GM18505 (cell line): ENCODE data around the gene LSP1.

Experiments
- ATAC-seq: cut with Tn5 transposase; IDR thresholded peaks from one replicate; pipeline ENCODE4 v1.9.1; 2021; ENCODE audit not compliant: unreplicated experiment
- POLR2A ChIP-seq: IDR thresholded peaks from 4 replicates; pipeline ENCODE4 v1.6.1; 2011; ENCODE audit warnings: borderline replicate concordance; ENCODE audit not compliant: insufficient read depth, insufficient read length; ENCODE audit errors: extremely low read depth

Gene LSP1

DNA sequence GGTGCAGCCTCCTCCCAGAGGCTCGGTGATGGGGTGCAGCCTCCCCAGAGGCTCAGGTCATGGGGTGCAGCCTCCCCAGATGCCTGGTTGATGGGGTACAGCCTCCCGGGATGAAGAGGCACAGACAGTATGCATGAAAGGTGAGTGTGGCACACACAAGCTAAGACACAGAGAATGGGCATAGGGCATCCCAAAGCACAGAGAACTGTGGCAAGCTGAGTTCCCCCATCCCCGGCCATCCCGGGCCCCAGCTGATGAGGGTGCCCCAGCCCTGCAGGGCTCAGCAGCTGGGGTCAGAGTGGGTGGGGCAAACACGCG lies 22.9 kb upstream of the LSP1 start:
- ATAC-seq = no peak
- no peak for TF ChIP-seq POLR2A

DNA sequence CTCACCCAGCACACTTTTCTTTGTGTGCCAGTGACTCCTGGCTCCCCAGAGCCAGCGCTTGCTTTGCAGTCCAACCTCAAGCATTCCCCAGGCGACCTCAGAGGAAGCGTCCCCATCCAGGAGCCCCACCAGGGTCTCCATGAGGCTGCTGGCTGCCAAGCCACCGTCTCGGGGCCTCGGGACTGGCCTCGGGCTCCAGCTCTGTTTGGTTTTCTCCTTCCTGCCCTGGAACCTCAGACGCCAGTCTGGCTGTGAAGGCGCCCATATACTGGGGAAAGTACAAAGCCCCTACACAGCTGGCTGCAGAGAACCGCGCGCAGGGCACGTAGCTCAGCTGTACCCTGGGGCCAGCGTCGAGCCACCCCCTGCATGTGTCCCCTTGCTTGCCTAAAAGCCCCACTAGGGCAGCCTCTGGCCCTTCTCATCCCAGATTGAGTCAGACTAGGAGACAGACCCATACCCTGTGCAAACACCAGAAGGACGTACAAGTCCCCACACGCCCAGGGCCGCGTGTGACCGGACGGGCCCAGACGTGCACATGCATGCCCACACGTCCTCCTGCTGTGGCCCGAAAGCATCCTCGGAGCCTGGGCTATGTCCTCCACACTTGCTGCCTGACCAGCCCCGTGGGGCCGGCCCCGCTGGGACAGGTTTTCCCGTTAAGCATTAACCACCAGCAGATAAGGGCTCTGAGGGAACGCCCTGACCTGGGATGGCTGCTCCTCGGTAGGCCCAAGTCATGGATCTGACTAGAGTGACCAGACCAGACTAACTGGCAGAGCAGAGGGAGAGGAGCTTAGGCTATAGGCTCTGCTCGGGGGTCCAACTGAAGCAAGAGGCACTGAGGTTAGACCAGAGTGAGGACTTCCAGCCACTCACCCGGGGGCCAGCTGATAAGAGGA lies 22.3 kb upstream of the LSP1 start:
- TF ChIP-seq POLR2A = no peak
- ATAC-seq = no peak

DNA sequence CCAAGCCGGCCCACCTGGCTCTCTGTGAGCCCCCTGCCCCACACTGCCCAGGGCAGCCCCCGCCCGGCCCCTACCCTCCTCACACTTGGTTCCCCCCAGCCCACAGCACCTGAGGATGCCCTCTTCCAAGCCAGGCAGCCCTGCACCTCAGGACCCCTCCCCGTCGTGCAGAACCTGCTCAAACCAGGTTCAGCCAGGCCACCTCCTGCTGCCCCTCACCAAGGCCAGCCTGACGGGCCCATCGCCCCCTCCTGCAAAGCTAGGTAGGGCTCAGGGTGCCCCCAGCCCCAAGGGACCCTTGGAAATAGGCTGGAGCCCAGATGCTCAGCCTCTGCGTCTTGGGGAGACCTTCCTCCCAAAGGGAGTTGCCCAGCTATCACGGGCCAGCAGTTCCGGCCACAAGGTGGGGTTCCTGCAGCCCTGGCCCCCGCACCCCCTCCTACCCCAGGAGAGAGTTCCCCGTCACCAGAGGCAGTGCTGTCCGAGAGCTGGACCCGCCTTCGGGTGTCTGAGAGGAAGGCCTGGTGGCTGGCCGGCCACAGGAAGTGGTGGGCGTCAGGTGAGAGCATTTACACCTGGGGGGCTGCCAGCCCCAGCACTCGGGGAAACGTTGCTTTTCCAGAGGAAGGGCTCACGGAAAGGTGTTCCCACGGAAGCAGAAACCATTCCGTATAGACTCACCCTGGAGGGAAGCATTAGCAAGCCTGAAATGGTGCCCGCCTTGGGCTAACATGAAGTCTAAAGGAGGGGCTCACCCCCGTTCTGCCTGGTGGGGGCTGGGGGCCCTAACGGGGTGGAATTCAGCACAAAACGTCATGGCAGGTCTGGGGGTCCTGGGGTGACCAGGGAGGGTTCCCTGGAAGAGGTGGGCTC lies 21.3 kb upstream of the LSP1 start:
- no peak for ATAC-seq
- TF ChIP-seq POLR2A = no peak

DNA sequence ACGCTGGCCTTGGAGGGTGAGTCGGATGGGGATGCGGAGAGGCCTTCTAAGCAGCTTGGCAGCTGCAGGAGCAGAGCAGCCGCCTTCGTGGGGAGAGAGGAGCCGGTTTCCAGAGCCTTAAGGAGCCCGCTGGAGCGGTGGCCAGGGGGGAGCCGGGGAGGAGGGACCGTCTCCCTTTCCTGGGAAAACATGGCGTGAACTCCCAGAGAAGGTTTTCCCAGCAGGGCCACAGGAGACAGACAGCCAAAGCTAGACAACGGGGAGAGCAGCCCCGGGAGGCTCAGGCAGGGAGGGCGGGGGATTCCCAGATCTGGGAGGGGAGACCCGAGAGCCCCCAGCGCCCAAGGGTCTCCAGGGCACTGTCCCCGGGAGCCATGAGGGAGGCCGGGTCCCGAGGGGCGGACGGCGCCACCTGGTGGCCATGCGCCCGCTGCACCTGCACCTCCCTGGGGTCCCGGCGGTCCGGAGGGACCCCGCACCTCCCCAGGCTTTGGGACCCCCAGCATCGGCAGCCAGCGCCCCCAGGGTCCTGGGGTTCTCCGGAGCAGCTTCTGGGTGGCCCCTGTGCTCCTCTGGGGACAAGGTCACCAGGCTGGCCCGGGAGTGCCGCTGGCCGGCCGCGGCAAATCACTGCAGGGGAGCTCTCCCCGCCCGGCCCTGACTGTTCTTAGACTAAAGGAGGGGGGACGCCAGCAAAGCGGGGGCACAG lies 20.5 kb upstream of the LSP1 start:
- TF ChIP-seq POLR2A = no peak
- no peak for ATAC-seq

DNA sequence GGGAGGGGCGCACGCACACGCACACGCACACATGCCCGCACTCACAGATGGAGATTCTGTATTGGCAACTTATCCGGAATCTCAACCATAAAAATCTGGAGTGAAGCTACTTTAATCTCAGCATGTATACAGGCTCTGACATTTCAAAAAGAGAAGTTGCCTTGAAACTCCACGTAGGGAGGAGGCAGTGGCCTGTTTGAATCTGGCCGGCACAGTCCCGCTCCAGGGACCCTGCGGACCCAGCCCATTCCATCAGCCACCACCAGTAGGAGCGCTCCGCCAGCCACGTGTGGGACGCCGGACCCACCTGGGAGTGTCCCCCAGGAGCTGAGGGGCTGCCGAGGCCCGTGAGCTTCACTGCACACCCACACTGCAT lies 20.0 kb upstream of the LSP1 start:
- ATAC-seq = no peak
- no peak for TF ChIP-seq POLR2A

DNA sequence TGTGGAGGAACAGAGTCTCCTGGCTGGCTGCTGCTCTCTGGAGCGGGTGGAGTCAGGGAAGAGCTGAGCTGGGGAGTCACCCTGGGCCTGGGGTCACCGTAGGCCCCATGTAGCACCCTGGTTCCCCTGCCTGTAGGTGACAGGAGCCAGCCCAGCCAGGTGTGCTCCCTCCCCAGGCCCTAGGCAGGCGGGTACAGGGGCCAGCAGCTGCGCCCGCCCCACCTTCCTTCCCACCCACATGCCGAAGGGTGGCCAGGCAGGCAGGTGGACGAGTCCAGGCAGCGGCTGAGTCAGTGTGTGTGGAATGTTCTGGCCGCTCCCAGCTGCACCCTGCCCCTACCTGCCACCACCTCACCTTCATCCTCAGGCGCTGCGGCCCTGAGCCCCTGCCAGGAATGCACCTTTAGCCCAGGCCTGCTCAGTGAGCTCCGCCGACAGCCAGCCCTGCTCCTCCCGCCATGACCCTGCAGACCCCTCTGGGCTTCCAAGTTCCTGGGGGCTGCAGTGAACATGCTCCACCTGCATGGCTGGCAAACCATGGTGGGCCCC lies 18.7 kb upstream of the LSP1 start:
- no peak for ATAC-seq
- TF ChIP-seq POLR2A = no peak

DNA sequence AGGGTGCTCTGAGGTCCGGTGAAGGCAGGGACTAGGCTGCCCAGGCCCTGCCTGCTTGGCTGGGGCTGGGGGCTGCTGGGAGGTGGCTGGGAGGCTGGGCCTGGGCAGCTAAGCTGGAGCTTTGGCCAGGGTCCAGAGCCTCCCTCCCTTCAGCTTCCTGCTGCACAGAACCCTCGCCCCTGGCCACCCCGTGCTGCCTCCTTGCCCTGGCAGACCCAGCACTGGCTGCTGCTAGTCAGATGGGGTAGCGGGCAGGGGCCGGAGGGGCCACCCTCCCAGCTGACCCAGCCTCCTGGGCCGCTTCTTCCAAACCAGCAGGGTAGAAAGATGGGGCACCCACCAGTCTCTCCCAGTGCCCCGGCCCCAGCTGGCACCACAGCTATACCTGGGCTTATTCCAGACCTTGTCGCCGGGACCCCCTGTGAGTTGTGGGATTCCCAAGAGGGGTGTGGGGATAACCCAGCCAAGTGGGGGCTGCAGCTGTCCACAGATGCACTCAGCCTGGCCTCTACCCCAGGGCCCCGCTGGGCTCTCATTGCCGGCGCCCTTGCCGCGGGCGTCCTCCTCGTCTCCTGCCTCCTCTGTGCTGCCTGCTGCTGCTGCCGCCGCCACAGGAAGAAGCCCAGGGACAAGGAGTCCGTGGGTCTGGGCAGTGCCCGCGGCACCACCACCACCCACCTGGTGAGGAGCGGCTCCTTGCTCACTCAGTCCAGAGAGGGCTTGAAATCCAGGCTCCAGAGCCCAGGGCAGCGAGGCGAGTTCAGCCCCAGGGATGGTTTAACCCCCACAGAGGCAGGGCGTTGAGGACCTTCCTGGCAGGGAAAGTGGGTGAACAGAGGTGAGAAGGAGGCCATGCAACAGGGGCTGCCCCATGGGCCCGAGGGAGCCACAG lies 17.9 kb upstream of the LSP1 start, which contains the start of gene SYT8:
Gene SYT8, plus strand, starts transcription at position 212 of the 892 bp plus-strand sequence. Its CDS starts 116 bp downstream, at position 328.
- no peak for TF ChIP-seq POLR2A
- no peak for ATAC-seq

DNA sequence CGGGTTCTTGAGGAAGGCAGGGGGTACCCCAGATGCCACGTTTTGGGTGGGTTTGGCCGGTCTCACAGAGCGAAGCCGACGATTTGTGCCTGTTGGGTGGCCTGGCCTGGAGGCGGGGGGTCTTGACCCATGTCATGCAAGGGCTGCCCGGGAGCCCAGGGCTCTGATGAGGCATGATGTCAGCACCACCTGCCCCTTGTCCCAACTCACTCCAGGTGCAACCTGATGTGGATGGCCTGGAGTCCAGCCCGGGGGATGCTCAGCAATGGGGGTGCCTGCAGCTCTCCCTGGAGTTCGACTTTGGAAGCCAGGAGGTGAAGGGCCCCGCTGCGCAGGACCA lies 17.2 kb upstream of the LSP1 start:
- ATAC-seq = no peak
- TF ChIP-seq POLR2A = no peak

DNA sequence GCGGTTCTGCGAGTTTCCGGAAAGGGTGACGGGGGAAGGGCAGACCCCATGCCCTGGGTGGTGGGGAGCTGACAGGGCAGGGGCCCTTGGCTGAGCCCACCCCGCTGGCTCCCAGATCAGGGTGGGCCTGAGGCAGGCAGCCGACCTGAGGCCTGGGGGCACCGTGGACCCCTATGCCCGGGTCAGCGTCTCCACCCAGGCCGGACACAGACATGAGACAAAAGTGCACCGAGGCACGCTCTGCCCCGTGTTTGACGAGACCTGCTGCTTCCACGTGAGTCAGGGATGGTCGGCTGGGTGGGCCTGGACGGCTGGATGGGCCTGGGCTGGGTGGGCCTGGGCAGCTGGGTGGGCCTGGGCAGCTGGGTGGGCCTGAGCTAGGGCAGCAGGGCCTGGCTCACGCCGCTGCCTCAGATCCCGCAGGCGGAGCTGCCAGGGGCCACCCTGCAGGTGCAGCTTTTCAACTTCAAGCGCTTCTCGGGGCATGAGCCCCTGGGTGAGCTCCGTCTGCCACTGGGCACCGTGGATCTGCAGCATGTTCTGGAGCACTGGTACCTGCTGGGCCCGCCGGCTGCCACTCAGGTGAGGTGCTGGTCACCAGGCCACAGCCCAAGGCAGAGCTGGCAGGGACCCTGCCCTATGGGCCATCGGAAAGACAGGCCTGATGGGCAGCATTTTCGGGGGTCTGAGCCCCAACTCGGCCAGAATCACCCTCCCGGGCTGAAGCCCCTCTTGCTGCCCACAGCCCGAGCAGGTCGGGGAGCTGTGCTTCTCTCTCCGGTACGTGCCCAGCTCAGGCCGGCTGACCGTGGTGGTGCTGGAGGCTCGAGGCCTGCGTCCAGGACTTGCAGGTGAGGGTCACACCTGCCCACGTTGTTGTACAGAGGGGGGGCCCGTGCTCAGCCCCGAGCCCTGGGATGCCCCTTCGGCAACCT lies 16.6 kb upstream of the LSP1 start:
- no peak for ATAC-seq
- no peak for TF ChIP-seq POLR2A

DNA sequence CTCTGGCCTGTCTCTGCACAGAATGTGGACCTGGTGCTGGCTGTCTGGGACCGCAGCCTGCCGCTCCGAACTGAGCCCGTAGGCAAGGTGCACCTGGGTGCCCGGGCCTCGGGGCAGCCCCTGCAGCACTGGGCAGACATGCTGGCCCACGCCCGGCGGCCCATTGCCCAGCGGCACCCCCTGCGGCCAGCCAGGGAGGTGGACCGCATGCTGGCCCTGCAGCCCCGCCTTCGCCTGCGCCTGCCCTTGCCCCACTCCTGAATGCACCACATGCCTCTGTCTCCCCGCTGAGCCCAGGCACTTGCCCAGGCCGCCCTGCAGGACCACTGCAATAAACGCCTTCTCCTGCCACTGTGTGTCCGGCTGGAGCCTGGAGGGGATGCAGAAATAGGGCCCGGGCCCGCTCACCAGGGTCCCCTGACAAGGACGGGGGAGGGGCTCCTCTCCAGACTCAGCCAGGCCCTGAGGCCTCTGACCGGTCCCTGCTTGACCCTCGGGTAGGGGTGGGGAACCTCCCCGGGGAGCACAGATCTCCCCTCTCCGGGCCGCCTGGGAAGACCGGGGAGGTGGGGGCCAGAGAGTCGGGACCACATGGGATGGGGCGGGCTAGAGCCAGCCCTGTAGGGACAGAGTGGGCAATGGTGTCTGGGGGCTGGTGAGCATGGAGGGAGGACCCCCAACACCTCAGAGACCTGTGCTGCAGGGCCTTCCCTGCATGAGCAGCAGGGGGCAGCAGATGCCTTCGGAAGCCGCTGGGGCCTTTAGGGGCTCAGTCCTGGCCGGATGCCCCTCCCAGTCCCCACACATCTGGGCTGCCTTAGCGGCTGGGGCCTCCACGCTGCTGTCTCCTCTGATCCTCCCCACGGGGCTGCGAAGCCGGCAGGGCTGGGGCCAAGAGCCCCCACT lies 15.5 kb upstream of the LSP1 start:
- TF ChIP-seq POLR2A = no peak
- ATAC-seq = peak; percentile 48

DNA sequence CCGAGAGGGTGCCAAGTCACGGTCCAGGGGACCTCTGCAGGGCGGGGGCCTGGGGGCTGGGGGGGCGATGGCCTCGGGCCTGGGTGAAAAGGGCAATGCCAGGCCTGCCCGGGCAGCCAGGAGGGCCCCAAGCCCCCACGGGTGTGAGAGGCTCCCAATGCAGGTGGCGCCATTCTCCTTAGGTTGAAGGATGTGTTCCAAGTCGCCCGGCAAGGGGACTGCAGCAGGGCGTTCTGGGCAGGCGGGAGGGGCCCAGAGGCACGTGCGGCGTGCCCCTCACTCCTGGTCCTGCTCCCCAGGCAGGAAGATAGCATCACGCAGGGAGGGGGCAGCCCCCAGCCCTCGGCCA lies 14.8 kb upstream of the LSP1 start:
- TF ChIP-seq POLR2A = no peak
- no peak for ATAC-seq
